GM10266 (cell line): Measurements from ENCODE around the gene CRACR2B.

Experiments used
- DNase-seq: peaks from one replicate; pipeline ENCODE4 v3.0.0; 2012; ENCODE audit errors: extremely low spot score
- CTCF ChIP-seq: IDR thresholded peaks from 2 replicates; pipeline ENCODE4 v1.5.1; 2012; ENCODE audit warnings: mild to moderate bottlenecking, low read depth; ENCODE audit not compliant: control insufficient read depth, insufficient read depth; ENCODE audit errors: missing control alignments

Gene CRACR2B

DNA sequence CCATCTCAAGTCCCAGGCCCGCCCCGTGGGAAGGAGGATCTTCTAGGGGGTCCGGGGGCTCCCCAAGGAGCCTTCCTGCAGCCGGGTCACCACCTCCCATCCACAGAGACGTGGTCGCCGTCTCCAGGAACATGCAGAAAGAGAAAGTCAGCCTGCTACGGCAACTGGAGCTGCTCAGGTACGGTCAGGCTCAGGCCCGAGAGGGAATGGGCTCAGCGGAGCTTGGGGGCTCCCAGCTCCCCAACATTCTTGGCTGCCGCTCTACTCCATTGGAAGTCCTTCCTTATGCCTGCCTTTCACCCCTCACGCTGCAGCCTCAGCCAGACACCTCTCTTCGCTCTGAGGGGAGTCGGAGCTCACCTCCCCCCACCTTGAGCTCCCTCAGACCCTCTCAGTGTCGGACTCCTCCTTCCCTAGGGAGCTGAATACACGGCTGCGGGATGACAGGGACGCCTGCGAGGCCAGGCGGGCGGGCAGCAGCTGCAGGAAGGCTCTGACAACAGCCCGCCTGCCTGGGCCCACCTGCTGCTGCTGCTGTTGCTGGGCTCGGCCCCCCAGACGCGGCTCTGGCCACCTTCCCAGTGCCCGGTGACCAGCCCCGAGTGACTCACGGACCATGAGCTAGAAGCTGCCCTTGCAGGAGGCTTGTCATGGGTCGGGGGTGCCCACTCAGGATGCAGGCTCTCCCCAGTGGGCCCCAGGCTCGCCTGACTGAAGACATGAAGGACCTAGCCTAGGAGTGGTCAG lies 3.6 kb downstream of the CRACR2B start:
- no peak for DNase-seq
- no peak for TF ChIP-seq CTCF

GRCh38 chr11:831961-832528 lies 4.3 kb downstream of the CRACR2B start:
- no peak for TF ChIP-seq CTCF
- DNase-seq: no peak

DNA sequence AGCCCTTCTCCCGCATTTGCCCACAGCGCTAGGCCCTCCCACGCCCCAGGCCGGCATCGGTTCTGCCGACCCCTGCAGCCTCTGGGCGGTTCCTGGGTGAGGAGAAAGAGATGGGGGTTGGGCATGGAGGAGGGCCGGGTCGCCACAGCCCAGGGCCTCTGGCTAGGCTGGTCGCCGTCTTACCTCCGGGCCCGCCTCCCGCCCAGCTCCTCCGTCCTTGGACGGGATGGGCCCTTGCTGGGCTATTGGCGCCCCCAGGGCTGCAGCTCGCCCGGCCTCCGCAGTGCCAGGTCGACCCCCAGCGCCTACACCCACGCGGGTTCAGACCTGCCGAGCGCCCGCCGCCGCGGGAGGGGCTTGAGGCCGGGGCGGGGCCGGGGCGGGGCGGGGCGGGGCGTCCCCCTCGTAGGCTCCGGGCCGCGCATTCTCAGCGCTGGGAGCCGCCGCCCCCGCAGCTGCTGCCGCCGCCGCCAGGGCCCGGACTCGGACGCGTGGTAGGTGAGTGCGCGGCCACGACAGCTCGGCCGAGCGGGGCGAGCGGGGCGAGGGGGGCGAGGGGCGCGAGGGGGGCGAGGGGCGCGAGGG lies 4.9 kb downstream of the CRACR2B start, which contains the start of gene CD151:
CD151 (plus strand) TSS at position 424 of the 585 bp plus-strand sequence. CDS start 3,118 bp downstream, outside the sequence.
- TF ChIP-seq CTCF: no peak
- peak; percentile 90 for DNase-seq

DNA sequence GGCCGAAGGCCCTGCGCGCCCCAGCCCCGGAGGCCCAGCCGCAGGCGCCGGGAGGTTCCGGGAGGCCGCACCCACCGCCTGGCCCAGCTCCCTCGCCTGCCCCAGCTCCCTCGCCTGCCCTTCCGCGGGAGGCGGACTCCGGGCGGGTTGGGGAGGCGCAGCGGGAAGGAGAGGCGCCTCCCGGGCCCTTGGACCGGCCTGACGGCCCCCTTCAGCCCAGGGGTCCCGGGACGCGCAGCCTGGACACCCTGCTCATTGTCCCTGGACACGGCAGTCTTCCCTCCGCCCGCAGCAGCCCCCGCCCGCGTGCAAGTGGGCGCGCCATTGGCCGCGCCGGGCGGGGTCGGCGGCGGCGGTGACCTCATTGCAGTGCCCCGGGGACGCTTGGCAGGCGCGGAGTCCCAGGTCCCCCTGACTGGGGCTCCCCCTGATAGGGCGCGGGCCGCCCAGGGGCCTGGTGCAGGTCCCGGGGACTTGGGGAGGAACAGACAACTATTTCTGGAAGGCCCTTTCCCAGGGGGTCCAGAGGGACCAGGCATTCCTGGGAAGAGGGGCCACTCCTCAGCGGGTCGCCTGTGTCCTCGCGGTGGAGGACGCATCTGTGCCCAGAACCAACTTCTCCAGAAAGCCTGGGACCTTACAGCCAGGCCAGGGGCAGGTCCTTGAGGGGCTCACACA lies 5.5 kb downstream of the CRACR2B start:
- TF ChIP-seq CTCF: no peak
- peak; percentile 80 for DNase-seq

- TF ChIP-seq CTCF: no peak
- no peak for DNase-seq
Measured at GRCh38 chr11:833849-834311, 6.2 kb downstream of the CRACR2B start.

GRCh38 chr11:834371-835316 lies 6.9 kb downstream of the CRACR2B start:
- DNase-seq: no peak
- TF ChIP-seq CTCF: no peak
